Measurements from ENCODE around the gene PANX2. TPM values are rescaled to one million over a fixed set of nuclear protein-coding genes. Genes with fewer than 3 reads are reported as not detected.
"Not testable (repeated sequence)": the region's sequence is repeated elsewhere in the genome, so short reads cannot be mapped to it uniquely, and the experiment has no call there.

Gene PANX2
- polyA plus RNA-seq, 5 donors, result 0.38 to 1.0 (median 0.61) TPM

- not testable (repeated sequence) for DNase-seq
These were observed 23.0 kb upstream of the PANX2 start for GRCh38 chr22:50147258-50148165.

- DNase-seq, result no peak
These were observed 22.4 kb upstream of the PANX2 start for GRCh38 chr22:50148166-50148500.

GRCh38 chr22:50148991-50149721 lies 21.4 kb upstream of the PANX2 start:
- DNase-seq, result no peak

GRCh38 chr22:50150161-50151129 lies 20.1 kb upstream of the PANX2 start:
- DNase-seq, result no peak

- DNase-seq, result no peak
These were observed 18.7 kb upstream of the PANX2 start for GRCh38 chr22:50151571-50152537.

- no peak for DNase-seq
These were observed 17.3 kb upstream of the PANX2 start for GRCh38 chr22:50153056-50153755.

GRCh38 chr22:50153756-50154140 lies 16.8 kb upstream of the PANX2 start:
- DNase-seq, result no peak

GRCh38 chr22:50157709-50158375 lies 12.7 kb upstream of the PANX2 start:
- DNase-seq, result no peak

- DNase-seq, result no peak
These were observed 9.6 kb upstream of the PANX2 start for GRCh38 chr22:50160947-50161346.

GRCh38 chr22:50161508-50162390 lies 8.8 kb upstream of the PANX2 start:
- no peak for DNase-seq

- no peak for DNase-seq
These were observed 8.1 kb upstream of the PANX2 start for GRCh38 chr22:50162391-50162956.

GRCh38 chr22:50165436-50166123 lies 5.0 kb upstream of the PANX2 start:
- no peak for DNase-seq

GRCh38 chr22:50167689-50168489 lies 2.6 kb upstream of the PANX2 start:
- DNase-seq, result no peak

GRCh38 chr22:50168490-50169180 lies 1.9 kb upstream of the PANX2 start:
- DNase-seq, result not testable (repeated sequence)

- no peak for DNase-seq
These were observed 1.3 kb upstream of the PANX2 start for GRCh38 chr22:50169181-50169759.

Measured in right lung (tissue), 5 donors.